ENCODE data around the gene HIVEP3.

DNA sequence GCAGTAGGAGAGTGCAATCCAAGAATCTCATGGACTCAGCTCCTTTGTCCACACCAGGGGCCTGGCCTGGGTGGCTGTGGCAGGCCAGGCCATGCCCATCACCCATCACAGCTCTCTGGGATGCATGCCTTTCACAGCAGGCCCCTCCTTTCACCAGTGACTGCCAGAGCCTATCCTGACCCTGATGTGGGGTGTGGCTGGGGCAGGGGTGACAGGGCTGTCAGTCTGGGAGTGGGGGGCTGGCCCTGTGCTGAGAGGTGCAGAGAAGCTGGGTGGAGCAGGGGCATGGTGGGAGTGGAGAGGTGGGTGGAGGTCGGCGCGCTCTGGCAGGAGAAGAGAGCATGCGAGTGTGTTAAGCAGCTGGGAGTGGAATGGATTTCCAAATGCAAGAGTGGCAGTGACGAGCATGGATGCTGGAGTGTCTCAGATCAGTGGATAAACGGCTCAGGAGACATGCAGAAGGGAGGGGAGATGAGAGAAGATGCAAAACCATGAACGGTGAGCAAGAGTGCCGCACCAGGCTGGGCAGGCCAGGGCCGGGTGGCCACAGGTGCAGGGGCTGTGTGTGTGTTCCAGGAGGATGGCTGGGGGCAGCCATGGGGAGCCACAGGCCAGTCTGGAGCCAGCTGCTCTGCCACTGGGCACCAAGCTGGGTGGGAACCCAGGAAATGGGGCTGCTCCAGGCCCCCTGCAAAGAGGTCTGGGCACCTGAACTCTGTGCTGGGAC lies 394.6 kb downstream of the HIVEP3 start:
- no peak for TF ChIP-seq EZH2 (IDR thresholded peaks at IDR 0.05; ENCODE audit: borderline replicate concordance, low read depth, low read length, poor library complexity, severe bottlenecking)
- TF ChIP-seq, protein P1, sequence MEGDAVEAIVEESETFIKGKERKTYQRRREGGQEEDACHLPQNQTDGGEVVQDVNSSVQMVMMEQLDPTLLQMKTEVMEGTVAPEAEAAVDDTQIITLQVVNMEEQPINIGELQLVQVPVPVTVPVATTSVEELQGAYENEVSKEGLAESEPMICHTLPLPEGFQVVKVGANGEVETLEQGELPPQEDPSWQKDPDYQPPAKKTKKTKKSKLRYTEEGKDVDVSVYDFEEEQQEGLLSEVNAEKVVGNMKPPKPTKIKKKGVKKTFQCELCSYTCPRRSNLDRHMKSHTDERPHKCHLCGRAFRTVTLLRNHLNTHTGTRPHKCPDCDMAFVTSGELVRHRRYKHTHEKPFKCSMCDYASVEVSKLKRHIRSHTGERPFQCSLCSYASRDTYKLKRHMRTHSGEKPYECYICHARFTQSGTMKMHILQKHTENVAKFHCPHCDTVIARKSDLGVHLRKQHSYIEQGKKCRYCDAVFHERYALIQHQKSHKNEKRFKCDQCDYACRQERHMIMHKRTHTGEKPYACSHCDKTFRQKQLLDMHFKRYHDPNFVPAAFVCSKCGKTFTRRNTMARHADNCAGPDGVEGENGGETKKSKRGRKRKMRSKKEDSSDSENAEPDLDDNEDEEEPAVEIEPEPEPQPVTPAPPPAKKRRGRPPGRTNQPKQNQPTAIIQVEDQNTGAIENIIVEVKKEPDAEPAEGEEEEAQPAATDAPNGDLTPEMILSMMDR (conservative IDR thresholded peaks at IDR 0.05; ENCODE audit: low read depth, low read length): no peak
